GM19035 (cell line): Measurements from ENCODE around the gene PCGF5.
A peak's percentile ranks its signal among the peaks of the same experiment; 100 is the strongest.
"Not testable (repeated sequence)": the region's sequence is repeated elsewhere in the genome, so short reads cannot be mapped to it uniquely, and the experiment has no call there.

Source experiments
- ATAC-seq: cut with Tn5 transposase; IDR thresholded peaks from one replicate; pipeline ENCODE4 v1.9.1; 2021; ENCODE audit not compliant: unreplicated experiment

The PCGF5 gene

DNA sequence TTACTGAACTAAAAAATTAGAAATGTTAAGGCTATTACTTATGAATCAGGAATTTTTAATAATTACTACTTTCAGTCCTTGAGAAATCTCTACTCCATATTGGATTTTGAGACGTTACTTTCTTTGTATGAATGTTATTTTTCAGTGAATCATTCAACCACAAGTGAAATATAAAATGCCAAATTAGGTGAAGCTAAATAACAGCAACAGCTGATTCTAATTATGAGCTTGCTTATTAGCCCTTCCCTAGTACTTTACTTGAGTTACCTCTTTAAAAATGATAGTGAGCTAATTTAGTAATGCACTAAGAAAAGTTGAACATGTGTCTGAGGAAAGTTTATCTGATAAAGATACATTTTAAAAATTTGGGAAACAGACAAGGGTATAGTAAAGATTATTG is 51.4 kb downstream of the PCGF5 start:
- ATAC-seq = no peak

DNA sequence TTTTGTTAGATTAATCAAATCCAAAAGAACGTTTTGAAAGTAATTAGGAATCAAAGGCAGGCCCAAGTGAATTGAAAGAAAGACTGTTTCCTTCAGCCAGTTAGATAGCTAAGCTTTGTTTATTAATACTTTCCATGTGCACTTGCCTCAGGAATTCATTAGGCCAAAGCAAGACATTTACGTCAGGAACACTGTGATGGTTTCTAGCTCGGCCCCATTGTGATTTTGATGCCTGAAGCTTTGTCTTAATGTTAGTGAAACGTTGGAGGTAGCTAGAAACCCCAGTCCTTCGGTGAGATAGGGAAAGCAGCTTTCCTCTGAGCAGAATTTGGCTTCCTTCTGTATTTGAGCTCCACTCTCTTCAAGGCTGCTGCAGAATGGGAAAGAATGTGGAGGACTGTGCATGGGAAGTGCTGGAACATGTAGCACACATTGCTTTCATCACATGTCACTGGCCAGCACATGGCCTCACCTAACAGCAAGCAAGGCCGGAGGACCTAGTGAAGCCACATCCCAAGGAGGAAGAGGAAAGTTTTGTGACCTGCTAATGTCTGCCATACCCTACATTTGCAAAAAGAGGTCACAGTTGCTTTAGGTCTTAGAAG is 64.1 kb downstream of the PCGF5 start:
- no peak for ATAC-seq

DNA sequence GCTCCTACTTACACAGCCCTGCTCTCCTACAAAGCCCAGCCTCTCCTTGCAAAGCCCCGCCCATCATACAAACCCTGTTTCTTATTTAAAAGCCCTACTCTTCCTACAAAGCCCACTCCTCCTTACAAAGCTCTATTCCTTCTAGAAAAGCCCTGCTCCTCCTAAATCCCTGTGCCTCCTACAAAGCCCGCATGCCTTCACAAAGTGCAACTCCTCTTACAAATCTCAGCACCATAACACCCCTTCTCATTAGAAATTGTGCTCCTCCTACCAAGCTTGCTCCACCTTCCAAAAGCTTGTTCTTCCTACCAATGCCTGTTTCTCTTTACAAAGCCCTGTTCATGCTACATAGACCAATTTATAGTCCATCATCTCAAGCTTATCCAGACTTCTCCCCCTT is 66.1 kb downstream of the PCGF5 start:
- no peak for ATAC-seq

DNA sequence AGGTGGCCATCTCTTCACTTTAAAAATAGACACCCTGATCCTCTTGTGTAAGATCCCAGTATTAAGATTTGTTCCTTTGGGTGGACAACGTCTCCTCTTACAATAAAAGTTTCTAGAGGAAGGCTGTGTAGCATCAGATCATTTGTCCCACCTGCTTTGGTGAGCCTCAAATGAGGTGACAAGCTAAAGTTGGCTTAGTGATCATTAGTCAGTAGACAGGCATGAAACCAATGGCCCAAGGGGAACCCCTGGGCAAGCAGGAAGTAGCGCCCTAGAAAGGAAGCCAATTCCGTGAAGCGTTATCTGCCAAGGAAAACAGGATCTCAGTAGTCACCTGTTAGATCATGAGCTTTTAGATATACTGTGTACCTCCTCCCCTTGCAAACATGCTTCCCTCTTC is 66.8 kb downstream of the PCGF5 start:
- no peak for ATAC-seq

DNA sequence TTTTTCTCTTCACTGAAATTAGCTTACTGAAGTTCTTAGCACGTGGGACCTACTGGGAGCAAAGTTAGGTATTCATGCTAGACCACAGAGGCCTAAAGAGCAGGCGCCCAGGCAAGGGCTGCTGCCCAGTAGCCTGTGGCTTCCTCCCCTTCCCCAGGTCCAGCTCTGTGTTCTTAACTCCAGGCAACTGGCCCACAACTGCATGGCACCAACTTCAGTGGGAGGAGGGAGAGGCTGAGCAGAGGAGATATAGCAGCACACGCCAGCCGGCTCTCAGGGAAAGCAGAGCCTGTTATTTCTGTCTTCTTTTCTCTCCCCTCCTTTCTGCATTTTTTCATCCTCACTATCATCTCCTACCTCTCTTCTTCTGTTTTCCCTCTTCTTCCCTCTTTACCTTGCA is 67.4 kb downstream of the PCGF5 start:
- ATAC-seq = no peak

DNA sequence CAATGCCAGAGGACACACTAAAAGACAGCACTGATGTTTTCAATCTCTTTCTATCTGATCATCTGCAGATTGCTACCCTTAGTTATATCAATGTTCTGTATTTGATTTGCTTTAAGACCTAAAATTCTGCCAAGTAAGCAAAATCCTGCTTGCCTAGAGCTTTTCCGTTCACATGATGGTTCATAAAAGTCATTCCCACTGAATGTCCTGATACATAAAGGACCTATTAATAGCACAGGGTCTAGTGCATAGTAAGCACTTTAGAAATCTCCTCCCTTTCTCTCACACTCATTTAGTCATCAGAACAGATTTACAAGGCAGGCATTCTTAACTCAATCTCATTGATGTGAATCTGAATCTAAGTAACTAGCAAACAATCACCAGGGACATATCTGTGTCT is 68.8 kb downstream of the PCGF5 start:
- ATAC-seq = no peak

DNA sequence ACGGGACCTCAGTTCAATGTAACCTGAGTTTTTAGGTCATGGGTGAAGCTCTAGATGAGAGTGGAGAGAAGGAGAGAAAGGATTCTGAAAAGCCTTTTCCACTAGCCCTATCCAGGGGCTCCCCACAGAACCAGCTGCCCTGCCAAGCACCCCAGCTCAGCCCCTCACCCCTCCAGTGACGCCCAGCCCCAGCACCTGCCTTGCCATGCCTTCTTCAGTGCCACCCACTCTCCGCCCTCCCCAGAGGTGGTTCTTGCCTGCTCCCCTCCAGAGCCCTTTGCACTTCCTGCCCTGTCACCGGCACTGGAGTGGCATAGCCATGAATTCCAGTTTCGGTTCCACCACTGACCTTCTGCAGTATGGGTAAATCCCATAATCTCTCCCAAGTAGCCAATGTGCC is 70.1 kb downstream of the PCGF5 start:
- ATAC-seq = no peak

DNA sequence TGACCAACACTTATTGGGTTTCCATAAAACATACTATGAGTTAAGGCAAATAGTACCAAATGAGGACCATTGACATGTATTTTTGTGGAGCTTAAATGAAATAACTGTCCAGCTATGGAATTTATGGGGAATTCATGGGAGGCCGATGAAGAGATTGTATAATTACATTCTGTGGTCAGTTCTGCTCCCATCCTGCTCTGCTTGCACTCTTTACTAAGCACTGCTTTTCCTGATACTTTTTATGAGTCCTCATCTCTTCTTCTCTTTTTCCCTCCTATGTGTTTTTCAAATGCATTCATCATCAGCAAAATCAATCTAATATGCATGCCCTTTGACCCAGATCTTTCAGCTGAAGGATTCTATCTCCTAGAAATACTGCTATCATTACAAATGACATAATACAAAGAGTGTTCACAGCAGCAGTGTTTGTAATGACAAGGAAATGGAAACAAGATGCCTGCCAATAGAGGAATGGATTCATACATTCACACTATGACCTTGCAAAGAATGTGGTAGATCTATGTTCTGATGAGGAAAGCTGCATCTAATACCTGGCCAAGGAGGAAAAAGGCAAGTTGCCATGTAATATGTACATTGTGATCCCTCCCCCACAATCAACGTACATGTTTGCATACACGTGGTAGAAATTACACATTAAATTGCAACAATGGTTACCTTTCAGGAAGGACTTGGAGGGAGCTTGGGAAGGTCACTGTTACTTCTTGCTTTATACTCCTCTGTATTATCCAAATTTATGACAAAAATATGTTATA is 73.9 kb downstream of the PCGF5 start:
- no peak for ATAC-seq

DNA sequence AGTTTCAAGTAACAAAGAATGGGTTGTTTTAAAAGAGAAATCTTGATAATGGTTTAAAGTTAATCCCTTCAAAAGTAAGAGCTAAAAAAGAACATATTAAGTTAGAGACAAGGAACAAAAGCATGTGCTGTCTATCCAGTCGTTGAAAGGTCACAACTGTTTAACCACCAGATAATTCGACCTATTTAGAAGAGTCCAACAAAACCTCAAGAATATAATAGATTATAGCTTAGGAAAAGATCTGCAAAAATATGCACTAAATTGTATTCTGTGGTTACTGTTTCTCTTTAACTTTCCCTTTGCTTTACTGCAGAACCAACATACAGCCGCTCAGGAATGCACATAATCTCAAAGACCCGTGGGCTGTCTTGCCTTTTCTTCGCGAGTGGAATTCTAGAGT is 74.9 kb downstream of the PCGF5 start:
- no peak for ATAC-seq

DNA sequence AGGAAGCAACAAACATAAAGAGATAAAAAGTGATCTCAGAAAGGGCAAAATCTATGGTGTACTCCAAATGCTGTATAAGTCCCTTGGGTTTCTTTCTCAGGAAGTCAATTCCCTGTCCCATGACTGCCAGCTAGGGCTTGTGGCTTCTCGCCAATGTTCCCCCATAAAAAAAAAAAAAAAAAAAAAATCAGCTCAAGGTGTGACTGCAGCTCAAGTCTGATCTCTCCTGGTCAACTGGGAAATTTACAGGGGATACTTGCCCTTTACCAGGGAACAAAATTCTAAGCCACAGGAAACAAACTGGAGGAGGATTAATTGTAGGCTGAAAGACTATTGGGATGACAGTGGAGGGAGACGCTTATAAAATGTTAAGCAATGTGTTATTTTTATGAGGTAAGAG is 76.0 kb downstream of the PCGF5 start:
- no peak for ATAC-seq

DNA sequence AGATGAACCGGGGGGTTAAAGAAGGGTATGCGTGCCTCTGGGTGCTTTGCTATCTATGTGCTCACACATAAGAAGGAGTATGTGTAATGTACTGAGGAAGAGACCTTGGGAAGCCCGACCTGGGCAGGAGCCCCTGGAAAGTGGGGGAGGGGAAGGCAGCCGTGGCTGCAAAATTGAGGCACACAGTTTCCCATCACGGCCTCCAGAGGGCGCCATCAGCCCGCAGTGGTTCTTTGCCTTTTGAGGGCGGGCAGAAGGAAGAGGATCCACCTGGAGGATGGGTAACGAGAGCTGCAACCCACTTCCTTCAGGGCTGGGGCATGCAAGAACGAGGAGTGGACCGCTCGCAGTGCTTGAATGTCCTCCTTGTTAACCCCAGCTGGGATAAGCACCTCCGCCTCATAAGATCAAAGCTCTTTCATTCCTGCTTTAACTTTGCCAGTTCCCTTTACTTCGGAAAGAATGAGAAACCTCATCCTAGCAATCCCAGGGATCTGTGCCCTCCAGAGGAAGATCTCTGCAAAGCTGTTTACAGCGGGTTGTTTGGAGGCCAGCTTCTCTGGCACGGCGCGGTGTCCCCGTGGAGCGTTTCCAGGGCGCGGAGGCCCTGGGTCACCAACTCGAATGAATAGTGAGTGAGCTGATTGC is 77.9 kb downstream of the PCGF5 start:
- ATAC-seq = peak; percentile 80

DNA sequence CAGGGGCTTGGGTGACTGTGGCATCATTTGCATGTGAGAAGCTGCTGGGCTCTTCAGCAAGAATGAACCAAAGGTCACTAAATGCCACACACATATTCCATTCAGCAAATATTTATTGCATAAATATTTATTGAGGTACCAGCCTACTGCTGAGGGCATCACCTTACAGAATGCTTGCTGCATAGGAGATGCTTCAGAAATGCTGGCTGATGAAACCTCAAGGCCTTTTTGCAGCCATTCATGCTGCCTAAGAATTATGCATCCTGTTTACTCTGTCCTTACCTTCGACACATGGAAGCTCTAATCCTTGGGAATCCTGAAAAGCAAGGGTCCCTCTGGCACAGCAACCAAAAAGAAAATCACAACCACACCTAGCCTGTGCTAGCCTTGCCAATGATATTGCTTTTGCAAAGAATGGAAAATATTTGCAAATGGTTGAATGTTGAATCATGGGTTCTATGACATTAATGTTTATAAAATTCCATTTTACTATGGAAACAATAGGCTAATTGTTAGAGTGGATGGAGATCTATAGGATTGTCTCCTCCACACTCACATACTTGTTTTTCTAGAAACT is 79.6 kb downstream of the PCGF5 start:
- ATAC-seq = no peak

DNA sequence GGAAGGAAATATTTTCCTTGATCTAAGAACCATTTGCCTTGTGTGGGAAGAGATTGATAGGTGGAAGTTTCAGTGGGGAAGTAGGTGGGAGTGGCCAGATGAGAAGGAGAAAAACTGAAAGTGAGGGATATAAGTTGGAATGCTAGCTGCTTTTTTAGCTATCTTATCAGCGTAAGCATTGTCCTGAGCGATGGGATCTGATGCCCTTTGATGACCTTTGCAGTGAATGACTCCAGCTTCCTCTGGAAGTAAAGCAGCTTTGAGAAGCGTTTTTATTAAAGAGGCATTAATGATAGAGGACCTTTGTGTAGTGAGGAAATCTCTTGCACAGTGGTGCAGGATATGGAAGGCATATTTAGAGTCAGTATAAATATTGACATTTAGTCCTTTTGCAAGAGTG is 82.5 kb downstream of the PCGF5 start:
- ATAC-seq = not testable (repeated sequence)

DNA sequence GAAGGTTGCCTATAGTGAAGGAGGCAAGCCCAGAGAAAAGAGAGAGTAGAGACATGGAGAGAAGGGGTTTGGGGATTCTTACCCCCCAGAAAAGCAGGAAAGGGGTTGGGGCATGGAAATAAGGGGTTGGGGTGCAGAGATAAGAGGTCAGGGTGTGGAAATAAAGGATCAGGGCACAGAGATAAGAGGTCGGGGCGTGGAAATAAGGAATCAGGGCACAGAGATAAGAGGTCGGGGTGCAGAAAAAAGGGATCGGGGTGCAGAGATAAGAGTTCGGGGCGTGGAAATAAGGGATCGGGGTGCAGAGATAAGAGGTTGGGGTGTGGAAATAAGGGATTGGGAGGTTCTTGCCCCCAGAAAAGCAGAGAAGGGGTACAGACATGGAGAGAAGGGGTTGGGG is 85.5 kb downstream of the PCGF5 start:
- ATAC-seq = not testable (repeated sequence)

DNA sequence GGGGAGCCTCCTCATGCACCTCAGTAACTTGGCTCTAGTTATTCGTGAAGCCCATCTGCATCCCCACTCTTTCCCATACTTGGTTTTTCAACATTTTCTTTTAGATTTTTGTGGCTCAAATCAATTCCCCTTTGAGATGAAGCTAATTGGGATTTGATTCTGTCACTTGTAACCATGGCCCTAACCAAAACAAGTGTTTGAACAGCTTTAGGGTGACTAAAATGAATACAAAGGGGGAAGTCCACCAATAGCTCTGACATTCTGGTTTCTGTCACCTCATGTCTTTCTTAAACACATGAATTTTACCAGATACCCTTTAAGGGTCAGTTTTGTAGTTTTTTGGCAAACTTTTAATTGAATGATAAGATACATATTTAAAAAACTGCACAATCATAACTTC is 87.0 kb downstream of the PCGF5 start:
- ATAC-seq = no peak

DNA sequence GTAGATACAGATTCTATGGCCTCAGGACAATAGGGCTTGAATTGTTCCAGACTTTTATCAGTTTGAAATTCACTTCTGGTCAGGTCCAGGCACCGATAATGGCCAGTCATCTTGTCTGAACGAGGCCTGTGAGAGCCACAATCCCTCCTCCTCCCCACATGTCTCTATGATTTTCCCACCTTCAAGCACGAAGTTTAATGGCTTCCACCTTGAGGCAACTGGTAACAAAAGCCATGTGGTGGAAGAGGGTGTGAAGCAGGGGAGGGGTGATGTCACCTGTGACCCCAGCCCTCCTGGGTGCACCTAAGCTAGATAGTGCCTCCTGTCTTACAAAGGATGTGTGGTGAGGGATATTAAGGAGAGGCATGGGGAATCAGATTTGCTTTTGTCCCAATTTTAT is 89.2 kb downstream of the PCGF5 start:
- no peak for ATAC-seq

DNA sequence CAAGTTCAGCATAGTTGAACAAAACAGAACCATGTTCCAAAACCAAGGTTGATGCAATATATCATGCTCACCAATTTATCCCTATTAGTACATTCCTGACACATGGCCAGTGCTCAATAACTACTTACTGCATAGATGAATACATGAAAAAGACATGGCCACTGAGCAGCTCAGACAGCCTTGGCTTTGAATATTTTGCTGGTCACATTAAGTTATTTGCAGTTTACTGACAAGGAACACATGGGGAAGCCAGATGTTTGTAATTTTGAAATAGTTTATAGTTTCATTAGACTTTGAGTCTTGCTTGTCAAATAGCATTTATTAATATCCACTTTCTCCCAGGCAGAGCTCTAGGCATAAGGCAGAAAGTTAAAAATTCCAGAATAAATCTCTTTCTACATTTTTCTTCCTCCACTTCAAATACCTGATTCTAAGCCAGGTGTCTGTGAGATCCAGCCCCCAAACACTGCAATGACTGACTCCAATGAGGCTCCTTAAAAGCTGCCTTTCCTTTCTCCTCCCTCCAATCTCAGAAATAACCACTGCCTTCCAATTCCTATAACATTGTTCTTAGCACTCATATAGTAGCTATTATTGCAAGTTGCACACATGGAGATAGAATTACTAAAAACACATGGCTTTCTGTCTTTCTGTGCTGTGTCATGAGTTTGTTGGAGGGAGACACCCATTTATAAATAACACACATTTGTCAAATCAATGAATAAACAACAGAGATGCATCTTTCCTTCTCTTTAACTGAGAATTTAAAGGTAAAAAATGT is 91.3 kb downstream of the PCGF5 start:
- ATAC-seq = no peak

DNA sequence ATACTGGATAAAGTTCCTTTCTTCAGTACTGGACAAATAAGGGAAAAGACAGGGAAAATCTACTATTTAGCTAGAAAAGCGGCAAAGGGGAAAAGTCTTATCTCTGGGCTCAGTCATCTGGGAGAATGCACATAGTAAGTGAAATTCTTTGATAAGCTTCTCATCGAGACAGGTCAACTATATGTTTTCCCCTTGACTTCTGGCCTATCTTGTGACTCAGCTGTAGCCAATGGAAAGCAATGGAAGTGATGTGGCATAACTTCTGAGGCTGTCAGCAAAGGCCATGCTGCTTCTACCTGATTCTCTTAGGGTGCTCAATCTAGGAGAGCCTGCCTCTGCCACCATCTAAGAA is 91.9 kb downstream of the PCGF5 start:
- no peak for ATAC-seq

DNA sequence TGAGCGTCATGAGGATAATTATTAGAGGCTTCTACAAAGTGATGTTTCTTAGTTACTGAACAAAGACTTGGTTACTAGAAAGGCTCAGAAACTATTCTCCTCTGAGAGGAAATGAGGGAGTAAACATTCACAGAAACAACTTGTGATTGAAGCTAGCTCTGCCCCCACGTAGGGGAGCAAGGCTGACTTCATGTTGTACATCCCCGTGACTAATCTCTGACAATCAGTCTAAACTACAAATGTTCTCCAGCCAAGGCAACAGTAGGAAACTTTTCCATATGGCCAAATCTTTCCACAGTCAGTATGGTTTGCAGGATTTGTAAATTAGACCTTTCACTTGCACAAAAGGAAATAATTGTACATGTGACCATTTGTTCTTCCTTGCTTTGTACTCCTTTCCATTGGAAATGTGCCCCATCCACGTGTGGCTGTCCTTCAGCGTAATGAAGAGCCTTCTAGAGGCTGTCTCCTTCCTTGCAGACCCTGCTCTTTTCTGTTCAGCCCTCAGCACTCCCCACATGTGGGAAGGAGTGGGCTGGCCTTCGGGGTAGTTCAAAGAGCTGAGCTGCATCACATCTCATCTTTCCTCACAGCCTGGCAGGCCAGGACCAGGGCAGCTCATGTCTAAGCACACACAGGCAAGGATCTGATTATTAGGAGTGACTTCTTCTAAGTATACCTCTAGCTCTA is 93.5 kb downstream of the PCGF5 start:
- no peak for ATAC-seq

DNA sequence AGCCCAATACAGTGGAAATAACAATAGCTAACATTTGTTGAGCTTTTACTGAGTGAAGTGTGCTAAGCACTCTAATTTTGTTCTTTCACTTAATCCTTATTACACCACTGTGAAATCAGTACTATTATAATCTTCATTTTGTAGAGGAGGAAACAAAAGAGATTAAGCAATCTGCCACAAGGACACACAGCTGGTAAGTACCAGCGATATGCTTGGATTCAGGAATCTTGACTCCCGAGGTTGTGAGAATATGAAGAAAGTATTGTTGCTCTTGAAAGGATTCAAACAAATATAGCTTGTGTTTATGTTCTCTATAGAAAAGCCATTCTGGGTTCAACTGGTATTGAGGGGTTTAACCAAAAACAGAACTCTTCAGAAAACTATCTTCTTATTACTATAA is 96.0 kb downstream of the PCGF5 start:
- ATAC-seq = no peak

DNA sequence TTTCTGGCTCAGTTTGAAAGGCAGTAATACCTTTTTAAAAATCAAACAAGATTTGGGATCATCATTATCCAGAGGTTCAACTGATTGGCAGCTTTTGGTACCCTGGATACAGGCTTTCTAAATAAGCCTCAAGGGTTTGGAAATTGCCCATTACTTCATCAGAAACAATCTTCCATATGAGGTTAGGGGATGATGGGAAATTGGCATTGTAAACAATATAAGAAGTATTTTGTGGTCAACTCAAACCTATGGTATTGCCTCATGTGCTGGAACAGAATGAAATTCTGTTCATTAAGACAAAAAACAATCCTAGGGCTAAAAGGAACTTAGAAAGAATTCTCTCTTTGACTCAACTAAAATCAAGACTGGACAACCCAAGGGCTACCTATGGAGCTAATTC is 97.1 kb downstream of the PCGF5 start:
- no peak for ATAC-seq
